Rectal smooth muscle tissue (tissue), 1 donor: ENCODE measurements around the gene YAF2.

Source experiments
- H3K27ac ChIP-seq: one replicate; pipeline ENCODE4 v1.7.0; 2013; ENCODE audit warnings: low read depth, low read length, inconsistent platforms
- H3K27me3 ChIP-seq: one replicate; pipeline ENCODE4 v1.7.0; 2013; ENCODE audit warnings: low read length; ENCODE audit not compliant: control insufficient read depth, insufficient read depth
- H3K36me3 ChIP-seq: one replicate; pipeline ENCODE4 v1.7.0; 2013; ENCODE audit warnings: low read length; ENCODE audit not compliant: control insufficient read depth, insufficient read depth
- H3K4me1 ChIP-seq: one replicate; pipeline ENCODE4 v1.7.0; 2013; ENCODE audit warnings: low read length; ENCODE audit not compliant: control insufficient read depth, insufficient read depth
- H3K4me3 ChIP-seq: one replicate; pipeline ENCODE4 v1.7.0; 2013; ENCODE audit warnings: low read length
- H3K9ac ChIP-seq: one replicate; pipeline ENCODE4 v1.7.0; 2013; ENCODE audit warnings: low read length

YAF2 gene, protein sequence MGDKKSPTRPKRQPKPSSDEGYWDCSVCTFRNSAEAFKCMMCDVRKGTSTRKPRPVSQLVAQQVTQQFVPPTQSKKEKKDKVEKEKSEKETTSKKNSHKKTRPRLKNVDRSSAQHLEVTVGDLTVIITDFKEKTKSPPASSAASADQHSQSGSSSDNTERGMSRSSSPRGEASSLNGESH

DNA sequence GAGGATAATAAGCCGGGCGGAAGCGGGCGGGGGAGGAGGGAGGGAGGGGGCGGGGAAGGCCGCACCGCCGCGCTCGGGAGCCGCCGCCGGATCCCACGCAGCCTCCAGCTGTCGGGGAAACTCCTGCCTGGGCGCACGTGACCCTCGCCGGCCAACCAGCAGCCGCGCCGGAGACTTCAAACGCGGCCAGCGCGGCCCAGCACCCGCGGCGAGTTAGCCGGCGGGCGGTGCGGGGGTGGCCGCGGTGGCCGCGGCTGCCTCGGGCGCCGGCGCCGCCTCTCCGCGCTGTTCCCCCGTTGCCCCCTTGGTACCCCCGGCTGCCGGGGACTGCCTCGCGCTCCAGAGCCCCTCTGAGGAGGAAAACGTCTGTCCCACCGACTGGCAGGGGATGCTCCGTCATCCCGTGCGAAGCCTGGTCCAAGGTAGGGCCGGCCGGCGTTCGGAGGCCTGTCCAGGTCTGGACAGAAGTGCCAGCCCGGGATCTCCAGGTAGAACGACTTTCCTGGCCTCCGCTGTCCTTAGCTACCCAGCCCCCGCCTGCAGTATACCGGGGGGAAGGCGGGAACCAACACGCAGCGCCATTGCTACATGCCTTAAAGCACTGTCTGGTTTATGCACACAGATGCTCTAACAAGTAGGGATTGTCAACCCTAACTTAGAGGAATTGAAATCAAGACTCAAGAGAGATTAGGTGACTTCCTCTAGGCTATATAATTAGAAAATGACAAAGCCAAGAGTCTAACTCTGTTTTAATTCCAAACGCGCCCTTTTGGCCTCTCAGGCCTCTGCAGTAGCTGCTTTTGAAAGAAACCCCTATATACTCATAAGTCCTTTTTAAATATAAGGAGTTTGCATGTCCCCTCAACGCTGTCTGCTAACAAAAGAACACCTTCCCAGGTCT lies at the start of gene YAF2:
TSS of gene YAF2 (minus strand) at position 9 of the 901 bp plus-strand sequence. CDS start 68 bp downstream, outside the sequence.
- peaks cover 3% of the 10 kb centered on the region for H3K4me1 ChIP-seq
- H3K36me3 ChIP-seq, result no peaks in the 10 kb centered on the region
- H3K4me3 ChIP-seq, result peak within 1 kb of the TSS; percentile 77

DNA sequence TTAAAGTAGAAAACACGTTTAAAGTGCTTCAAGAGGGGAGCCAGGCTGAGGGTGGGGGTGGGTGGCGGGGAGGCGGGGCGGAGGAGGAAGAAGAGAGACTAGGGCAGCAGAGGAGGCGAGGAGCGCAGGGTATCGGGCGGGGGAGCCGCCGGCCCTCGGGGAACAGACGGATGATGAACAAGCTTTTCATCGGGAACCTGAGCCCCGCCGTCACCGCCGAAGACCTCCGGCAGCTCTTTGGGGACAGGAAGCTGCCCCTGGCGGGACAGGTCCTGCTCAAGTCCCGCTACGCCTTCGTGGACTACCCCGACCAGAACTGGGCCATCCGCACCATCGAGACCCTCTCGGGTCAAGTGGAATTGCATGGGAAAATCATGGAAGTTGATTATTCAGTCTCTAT lies 48.7 kb upstream of the YAF2 start:
- Histone ChIP-seq H3K27ac (no peak overlapping the region), H3K27me3 (no peaks in the 10 kb centered on the region), H3K4me1 (no peaks in the 10 kb centered on the region), H3K36me3 (no peaks in the 10 kb centered on the region), H3K4me3 (no peak overlapping the region), H3K9ac (no peak overlapping the region)

More for the DNA sequence above, at the start of gene YAF2:
- peak within 1 kb of the TSS; percentile 86 for H3K27ac ChIP-seq
- H3K9ac ChIP-seq, result peak within 1 kb of the TSS; percentile 66
- H3K27me3 ChIP-seq, result no peaks in the 10 kb centered on the region

DNA sequence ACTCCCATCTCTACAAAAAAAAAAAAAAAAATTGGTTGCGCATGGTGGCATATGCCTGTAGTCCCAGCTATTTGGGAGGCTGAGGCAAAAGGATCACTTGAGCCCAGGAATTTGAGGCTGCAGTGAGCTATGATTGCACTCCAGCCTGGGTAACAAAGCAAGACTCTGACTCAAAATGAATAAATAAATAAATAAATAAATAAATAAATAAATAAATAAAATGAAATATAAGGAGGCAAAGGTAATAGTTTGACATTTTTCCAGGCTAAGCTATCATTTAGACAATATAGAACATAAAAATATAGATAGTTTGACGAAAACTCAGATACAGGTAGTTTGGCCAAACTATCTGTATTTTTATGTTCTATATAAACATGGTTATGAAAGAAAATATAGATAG lies 47.4 kb upstream of the YAF2 start:
- Histone ChIP-seq H3K4me1 (no peaks in the 10 kb centered on the region), H3K4me3 (no peak overlapping the region), H3K36me3 (no peaks in the 10 kb centered on the region), H3K27me3 (no peaks in the 10 kb centered on the region), H3K9ac (no peak overlapping the region), H3K27ac (no peak overlapping the region)

DNA sequence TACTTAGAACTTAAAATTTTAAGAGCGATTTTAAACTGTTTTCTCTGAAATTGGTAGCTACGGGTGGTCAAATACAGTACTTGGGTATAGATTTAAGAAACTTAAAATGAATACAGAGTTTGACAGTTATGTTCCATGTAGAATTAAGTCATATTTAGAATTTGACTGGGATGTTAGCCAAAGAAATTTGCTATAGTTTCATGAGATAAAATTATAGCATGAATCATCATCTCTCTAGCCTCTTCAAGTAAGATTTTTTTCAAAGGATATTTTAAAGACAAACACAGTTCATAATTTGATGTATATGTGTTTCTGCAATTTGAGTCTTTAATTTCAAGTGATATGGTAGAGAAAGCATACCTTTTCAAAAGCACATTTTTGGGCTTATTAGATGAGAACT lies 46.8 kb upstream of the YAF2 start:
- Histone ChIP-seq H3K36me3 (no peaks in the 10 kb centered on the region), H3K27me3 (no peaks in the 10 kb centered on the region), H3K27ac (no peak overlapping the region), H3K4me1 (no peaks in the 10 kb centered on the region), H3K9ac (no peak overlapping the region), H3K4me3 (no peak overlapping the region)

DNA sequence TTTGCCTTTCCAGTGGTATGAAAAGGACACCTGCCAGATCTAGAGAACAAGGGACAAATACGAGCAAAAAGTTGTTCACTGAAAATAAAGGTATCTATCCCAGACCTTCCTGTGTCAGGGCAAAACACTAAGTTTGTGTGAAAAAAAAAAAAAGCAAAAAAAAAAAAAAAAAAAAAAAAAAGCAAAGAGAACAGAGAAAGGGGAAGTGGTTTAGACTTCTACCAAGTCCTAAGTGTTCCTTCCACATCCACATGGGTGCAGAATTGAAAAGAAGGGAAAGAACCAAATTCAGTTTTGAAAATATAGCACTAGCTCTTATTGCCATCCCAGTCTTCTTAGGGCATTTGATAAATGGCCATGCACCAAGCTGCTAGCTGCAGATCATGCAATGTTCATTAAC lies 46.1 kb upstream of the YAF2 start:
- no peak overlapping the region for H3K4me3 ChIP-seq
- H3K27ac ChIP-seq, result no peak overlapping the region
- H3K27me3 ChIP-seq, result no peaks in the 10 kb centered on the region
- no peak overlapping the region for H3K9ac ChIP-seq
- no peaks in the 10 kb centered on the region for H3K4me1 ChIP-seq
- no peaks in the 10 kb centered on the region for H3K36me3 ChIP-seq

DNA sequence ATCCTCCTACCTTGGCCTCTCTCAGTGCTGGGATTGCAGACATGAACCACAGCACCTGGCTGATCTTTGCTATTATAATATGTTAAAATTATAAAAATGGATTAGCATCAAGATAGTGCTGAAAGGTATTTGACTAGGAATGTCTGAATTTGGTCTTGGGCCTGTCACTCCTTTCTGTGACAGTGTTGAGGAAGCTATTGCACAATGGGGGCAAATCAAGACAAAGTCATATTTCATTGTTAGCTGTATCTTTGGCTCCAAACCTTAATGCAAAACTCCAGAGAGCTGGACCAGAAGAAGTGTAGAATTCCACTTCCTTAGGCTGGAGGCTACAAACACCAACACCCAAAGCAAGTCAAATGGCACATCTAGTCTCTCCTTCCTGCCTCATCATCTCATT lies 45.7 kb upstream of the YAF2 start:
- Histone ChIP-seq H3K36me3 (no peaks in the 10 kb centered on the region), H3K9ac (no peak overlapping the region), H3K27me3 (no peaks in the 10 kb centered on the region)

DNA sequence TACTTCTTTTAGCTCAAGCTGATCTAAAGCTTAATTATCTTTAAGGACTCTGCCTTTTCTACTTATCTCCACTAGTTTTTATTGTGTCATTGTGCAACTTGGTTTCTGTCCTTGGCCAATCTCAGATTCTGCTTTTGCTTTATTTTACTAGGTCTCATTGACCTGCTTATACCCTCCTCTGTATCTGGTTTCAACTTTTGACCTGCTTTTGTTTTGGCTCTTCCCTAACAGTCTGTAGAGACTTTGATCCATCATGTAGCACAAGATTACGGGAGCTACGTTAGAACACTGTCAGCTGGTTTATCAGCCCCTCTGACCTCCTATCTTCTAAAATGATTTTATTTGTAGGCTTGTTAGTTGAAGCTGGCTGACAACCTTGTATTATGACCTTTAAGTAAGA lies 44.2 kb upstream of the YAF2 start:
- Histone ChIP-seq H3K36me3 (no peaks in the 10 kb centered on the region), H3K4me1 (no peaks in the 10 kb centered on the region), H3K9ac (no peak overlapping the region), H3K27ac (no peak overlapping the region), H3K4me3 (no peak overlapping the region), H3K27me3 (no peaks in the 10 kb centered on the region)

More for the DNA sequence above, 45.7 kb upstream of the YAF2 start:
- H3K4me1 ChIP-seq, result no peaks in the 10 kb centered on the region
- no peak overlapping the region for H3K27ac ChIP-seq
- no peak overlapping the region for H3K4me3 ChIP-seq

DNA sequence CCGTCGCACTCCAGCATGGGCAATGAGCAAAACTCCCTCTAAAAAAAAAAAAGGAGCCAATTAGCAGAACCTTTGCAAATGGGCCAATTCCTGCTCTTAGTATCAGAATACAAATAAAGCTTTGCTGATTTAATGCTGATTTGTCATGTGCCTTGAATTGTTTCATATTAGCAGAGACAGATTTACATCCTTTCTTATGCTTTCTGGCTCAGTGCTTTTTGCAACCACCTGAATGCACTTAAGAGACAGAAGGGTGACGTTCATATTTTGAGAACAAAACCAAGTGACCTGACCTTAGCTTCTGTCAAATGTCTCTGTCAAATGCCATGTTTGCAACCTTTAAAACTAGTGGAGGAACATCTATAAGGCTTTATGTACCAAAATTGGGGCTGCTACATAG lies 43.8 kb upstream of the YAF2 start:
- H3K4me1 ChIP-seq, result no peaks in the 10 kb centered on the region
- no peak overlapping the region for H3K27ac ChIP-seq
- H3K27me3 ChIP-seq, result no peaks in the 10 kb centered on the region
- H3K4me3 ChIP-seq, result no peak overlapping the region
- no peak overlapping the region for H3K9ac ChIP-seq
- H3K36me3 ChIP-seq, result no peaks in the 10 kb centered on the region

DNA sequence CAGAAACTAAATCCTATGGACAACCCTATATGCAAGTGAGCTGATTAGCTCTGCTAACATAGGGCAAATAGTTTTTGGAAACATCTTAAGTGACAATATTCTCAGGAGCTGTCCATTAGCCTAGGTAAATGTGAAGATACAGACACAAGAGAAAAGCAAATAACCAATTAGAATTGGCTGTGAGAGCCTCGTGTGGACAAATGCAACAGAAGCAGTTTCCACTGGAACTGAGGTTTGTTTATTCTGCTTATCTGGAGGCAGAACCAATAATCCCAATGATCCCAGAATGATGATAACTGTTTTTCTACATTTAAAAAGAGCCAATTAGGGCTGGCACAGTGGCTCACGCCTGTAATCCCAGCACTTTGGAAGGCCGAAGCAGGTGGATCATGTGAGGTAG lies 43.2 kb upstream of the YAF2 start:
- H3K9ac ChIP-seq, result no peak overlapping the region
- H3K4me3 ChIP-seq, result no peak overlapping the region
- no peaks in the 10 kb centered on the region for H3K27me3 ChIP-seq
- no peaks in the 10 kb centered on the region for H3K4me1 ChIP-seq
- H3K27ac ChIP-seq, result no peak overlapping the region
- H3K36me3 ChIP-seq, result no peaks in the 10 kb centered on the region

DNA sequence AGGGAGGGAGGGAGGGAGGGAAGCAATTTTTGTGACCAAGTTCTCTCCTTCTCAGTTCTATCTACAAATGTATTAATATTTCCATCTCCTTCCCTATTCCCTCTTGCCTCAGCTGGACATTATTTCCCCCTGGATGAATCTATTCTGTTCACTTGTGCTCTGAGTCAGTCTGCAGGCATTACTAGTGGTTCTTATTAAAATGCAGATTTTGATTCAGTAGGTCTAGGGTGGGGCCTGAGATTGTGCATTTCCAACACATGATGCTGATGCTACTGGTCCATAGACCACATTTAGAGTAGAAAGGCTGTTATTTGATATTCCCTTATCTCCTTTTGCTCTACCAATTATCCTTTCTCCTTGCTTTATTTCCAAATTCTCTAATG lies 40.1 kb upstream of the YAF2 start:
- H3K4me3 ChIP-seq, result no peak overlapping the region
- no peaks in the 10 kb centered on the region for H3K36me3 ChIP-seq
- no peak overlapping the region for H3K9ac ChIP-seq
- no peaks in the 10 kb centered on the region for H3K27me3 ChIP-seq
- H3K27ac ChIP-seq, result no peak overlapping the region
- no peaks in the 10 kb centered on the region for H3K4me1 ChIP-seq

DNA sequence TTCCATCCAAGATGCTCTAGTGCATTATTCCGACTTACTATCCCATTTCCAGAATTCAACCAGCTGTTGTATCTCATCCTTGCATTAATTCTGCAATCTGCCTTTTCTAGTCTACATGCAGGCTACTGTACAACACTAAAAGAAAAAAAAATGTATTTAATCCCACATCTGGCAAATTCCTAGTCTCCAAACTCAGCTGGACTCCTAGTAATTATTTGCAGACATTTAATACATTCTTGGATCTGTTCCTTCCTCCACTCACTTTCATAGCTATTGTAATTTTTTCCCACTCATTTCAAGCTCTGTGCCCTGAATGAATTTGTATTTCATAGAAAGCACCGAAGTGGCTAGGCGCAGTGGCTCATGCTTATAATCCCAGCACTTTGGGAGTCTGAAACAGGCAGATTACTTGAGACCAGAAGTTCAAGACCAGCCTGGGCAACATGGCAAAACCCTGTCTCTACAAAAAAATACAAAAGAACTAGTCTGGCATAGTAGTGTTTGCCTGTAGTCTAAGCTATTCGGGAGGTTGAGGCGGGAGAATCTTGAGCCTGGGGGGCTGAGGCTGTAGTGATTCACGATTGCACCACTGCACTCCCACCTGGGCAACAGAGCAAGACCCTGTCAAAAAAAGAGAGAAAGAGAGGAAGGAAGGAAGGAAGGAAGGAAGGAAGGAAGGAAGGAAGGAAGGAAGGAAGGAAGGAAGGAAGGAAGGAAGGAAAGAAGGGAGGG lies 39.5 kb upstream of the YAF2 start:
- H3K27me3 ChIP-seq, result no peaks in the 10 kb centered on the region

DNA sequence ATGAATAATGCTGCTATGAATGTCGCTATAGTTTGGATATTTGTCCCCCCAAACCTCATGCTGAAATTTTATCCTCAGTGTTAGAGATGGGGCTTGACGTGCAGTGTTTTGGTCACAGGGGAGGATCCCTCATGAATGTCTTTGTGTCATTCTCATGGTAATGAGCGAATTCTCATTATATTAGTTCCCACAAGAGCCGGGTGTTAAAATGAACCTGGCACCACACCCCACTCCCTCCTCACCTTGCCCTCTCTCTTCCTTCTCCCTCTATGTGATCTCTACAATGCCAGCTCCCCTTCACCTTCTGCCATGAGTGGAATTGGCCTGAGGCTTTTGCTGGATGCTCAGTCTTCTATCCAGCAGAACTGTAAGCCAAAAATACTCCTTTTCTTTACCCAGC lies 37.5 kb upstream of the YAF2 start:
- Histone ChIP-seq H3K27ac (no peak overlapping the region), H3K4me1 (no peaks in the 10 kb centered on the region), H3K27me3 (no peaks in the 10 kb centered on the region), H3K9ac (no peak overlapping the region), H3K4me3 (no peak overlapping the region), H3K36me3 (no peaks in the 10 kb centered on the region)

More for the DNA sequence above, 39.5 kb upstream of the YAF2 start:
- Histone ChIP-seq H3K4me1 (no peaks in the 10 kb centered on the region), H3K9ac (no peak overlapping the region), H3K4me3 (no peak overlapping the region), H3K27ac (no peak overlapping the region), H3K36me3 (no peaks in the 10 kb centered on the region)
